Motor neuron (in vitro differentiated cells): ENCODE data around the gene FGF23. TPM values are rescaled to one million over a fixed set of nuclear protein-coding genes. Genes with fewer than 3 reads are reported as not detected.
A peak's percentile ranks its signal among the peaks of the same experiment; 100 is the strongest.

Experiments
- ATAC-seq, 8 experiments: fragments of 200-7000 bp; cut with Tn5 transposase; replicated peaks in 6 of 8; 2 replicates each; pipeline ENCODE4 v1.8.0; 2021; ENCODE audit warnings: mild to moderate bottlenecking in 8 of 8, moderate library complexity in 8 of 8
- H3K27ac ChIP-seq, 2 donors: fragments of 250-450 bp; sonication (Bioruptor Pico); 2 replicates each; pipeline ENCODE4 v1.9.0; 2021; ENCODE audit warnings: antibody characterized with exemption in 2 of 2, mild to moderate bottlenecking in 2 of 2, moderate library complexity in 1 of 2
- H3K4me1 ChIP-seq, 2 donors: fragments of 250-450 bp; sonication (Bioruptor Pico); replicated peaks in 1 of 2; 2 replicates each; pipeline ENCODE4 v1.6.1; 2021; ENCODE audit warnings: antibody characterized with exemption in 2 of 2, mild to moderate bottlenecking in 2 of 2, moderate library complexity in 1 of 2
- H3K4me3 ChIP-seq, 5 donors: fragments of 250-450 bp; sonication (Bioruptor Pico); 2 replicates each; pipeline ENCODE4 v1.9.0; 2021; ENCODE audit warnings: antibody characterized with exemption in 5 of 5, mild to moderate bottlenecking in 5 of 5, moderate library complexity in 4 of 5
- WGBS, 10 experiments: fragments of 450-650 bp; shearing (Covaris generic); methylation state at CpG; one replicate each; pipeline ENCODE4 v1.0.0; 2022; 5-methylcytosine and 5-hydroxymethylcytosine counted together
- in situ Hi-C, 9 experiments: fragments of 400-800 bp; cut with MboI; loops; one replicate each; pipeline ENCODE4 v1.15.0; 2021; ENCODE audit warnings: low sequenced_read_pairs in 9 of 9, low pct_unique_long_range_greater_than_20kb in 2 of 9; ENCODE audit not compliant: unreplicated experiment in 9 of 9
- total RNA-seq, 8 experiments: library from RNA; unstranded; fragments of 300-600 nt; gene quantifications; 2 replicates each; pipeline versions ENCODE4 v1.2.3 to v1.2.4, GENCODE V29; 2022

The FGF23 gene
- 10 to 100 TPM in 1 of 8 experiments, 1 to 10 TPM in 2, under 1 TPM in 5; 0.05 to 19.5 (median 0.34) TPM for total RNA-seq

DNA sequence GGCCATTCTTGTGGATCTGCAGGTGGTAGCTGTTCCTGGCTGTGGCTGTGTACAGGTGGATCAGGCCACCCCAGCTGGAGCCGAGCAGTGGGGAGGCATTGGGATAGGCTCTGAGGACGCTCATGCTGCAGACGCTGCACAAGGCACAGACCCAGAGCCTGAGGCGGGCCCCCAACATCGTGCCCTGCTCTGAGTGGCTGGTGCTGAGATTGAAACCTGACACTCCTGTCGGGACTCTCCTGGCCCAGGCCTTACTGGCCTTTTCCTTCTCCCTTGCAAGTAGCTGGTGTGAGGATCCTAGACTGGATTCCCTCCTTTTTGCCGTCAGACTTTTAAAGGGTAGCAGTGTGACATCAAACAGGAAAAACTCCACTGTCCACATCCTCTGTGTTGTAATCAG is at the start of gene FGF23:
Gene FGF23 (minus strand): TSS at position 308 of the 400 bp plus-strand sequence. CDS start 130 bp downstream, at position 178.
- 0 to 83% (median 38%) methylated on average over 1 to 4 of the region's 7 CpGs; no CpG with 5 or more reads in 4 of the 10 experiments for WGBS, 10 experiments
- in situ Hi-C loops, result no loop called here
- Histone ChIP-seq H3K4me1 (no peaks in the 10 kb centered on the region), H3K27ac (no peak within 1 kb of the TSS), H3K4me3 (no peak within 1 kb of the TSS)
- peak in 4 of 8 experiments; percentile 49 to 100 (median 98) for ATAC-seq

DNA sequence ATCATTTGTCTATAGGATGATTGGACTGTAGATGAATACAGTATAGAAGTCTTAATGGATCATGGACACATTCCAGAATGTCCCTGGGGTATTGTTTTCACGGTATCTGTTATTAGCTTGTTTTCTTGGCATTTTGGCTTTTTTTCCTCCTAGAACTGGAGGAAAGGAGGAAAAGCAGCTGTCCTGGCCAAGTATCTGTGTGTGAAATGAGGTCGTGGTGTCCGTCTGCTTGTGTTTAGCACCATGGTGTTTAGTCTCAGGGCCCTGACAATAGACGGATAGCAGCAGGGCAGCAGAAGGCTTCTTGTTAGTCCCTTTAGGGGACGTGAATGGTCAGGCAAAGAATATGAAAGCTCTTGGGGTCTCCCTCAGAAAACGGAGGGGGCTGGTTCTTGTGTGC is 44.9 kb upstream of the FGF23 start:
- peaks cover 0 to 6% of the 10 kb centered on the region in 2 donors for H3K4me1 ChIP-seq
- WGBS, 10 experiments, result 7 to 95% (median 39%) methylated on average over 1 to 6 of the region's 6 CpGs; no CpG with 5 or more reads in 2 of the 10 experiments
- no peak overlapping the region for H3K4me3 ChIP-seq
- ATAC-seq, result no peak
- in situ Hi-C loops, result no loop called here
- H3K27ac ChIP-seq, result no peak overlapping the region

DNA sequence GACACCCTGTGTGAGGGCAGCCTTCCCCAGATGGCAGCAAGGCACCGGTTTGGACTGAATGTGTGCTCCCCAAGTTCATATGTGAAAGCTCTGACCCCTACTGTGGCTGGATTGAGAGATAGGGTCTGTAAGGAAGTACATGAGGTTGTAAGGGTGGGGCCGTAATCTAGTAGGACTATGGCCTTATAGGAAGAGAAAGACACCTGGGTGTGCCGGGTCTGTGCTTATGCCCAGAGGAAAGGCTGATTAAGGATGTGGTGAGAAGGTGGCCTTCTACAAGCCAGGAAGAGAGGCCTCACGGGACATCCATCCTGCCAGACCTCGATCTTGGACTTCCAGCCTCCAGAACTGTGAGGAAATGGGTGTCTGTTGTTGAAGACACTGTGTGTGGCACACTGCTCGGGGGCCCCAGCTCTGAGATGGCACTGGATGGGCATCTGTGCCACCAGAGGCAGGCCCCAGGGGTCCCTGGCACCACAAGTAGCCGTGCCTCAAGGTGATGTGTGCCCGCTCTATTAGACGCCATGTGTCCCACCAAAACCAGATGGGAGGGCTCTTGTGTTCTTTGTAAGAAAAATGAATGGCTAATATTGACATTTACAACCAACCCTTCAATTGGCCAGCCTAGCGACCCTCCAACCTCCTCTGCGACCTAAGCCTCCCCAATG is 44.1 kb upstream of the FGF23 start:
- H3K27ac ChIP-seq, result no peak overlapping the region
- in situ Hi-C loops, result no loop called here
- no peak for ATAC-seq
- peaks cover 0 to 6% of the 10 kb centered on the region in 2 donors for H3K4me1 ChIP-seq
- H3K4me3 ChIP-seq, result no peak overlapping the region
- 50 to 100% (median 93%) methylated on average over 1 to 7 of the region's 11 CpGs; no CpG with 5 or more reads in 2 of the 10 experiments for WGBS, 10 experiments

DNA sequence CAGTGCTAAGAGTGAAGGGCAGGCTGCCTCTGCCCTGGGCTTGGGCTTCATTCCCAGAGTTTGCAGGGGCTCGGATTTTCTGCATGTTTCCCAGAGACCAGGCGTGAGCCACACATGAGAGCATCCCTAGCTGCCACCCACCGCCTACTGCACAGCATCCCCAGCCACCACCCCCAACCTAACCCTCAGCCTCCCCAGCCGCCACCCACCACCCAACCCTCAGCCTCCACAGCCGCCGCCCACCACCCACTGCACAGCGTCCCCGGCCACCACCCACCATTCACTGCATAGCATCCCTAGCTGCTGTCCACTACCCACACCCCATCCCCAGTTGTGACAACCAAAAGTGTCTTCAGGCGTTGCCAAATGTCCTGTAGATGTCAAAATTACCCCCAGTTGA is 43.5 kb upstream of the FGF23 start:
- peaks cover 0 to 6% of the 10 kb centered on the region in 2 donors for H3K4me1 ChIP-seq
- no peak overlapping the region for H3K4me3 ChIP-seq
- 40 to 100% (median 93%) methylated on average over 1 to 3 of the region's 9 CpGs; no CpG with 5 or more reads in 7 of the 10 experiments for WGBS, 10 experiments
- in situ Hi-C loops, result no loop called here
- H3K27ac ChIP-seq, result no peak overlapping the region
- ATAC-seq, result no peak

DNA sequence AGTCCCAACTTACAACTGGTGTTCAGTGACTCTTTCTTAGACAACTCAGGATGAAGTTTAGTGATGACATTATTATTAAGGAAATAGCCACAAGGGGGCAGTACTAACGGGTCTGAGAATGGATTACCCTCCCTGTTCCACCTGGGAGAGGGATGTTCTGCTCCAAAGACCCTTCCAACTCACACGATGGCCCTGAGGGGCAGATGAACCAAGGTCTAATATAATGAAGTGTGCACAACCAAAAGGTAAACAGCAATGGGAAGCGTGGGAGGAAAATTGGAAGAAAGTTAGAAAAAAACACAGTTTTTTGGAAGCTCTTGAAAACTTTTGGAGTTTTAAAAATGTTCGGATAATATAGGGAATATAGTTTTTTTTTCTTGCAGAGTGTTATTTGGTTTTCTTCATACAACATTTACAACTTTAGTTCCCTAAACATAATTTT is 42.1 kb upstream of the FGF23 start:
- WGBS, 10 experiments, result 21 to 80% (median 42%) methylated on average over 1 to 4 of the region's 4 CpGs; no CpG with 5 or more reads in 1 of the 10 experiments
- in situ Hi-C loops, result no loop called here
- ATAC-seq, result peak in 3 of 8 experiments; percentile 46 to 72 (median 60)

DNA sequence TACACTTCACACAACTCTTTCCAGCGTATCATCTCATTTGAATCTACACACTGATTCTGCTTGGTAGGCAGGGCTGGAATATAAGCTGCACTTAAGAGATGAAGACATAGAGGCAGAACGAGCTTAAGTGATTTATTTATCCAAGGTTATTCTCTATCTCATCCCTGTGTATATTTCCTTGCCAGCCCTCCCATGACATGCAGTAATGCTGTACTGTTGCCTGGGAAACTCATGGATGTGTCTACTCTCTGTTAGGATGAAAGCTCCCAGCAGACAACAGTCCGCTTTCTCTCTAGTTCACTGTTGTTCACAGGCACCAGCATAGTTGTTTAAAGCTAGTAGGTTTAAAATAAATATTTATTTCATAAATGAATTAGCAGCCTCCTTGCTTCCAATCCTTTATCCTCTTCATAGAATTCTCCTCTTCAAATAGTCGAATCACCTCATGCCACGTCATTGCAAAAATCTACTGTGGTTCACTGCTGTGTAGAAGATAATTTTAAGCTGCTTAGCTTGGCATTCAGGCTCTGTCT is 40.7 kb upstream of the FGF23 start:
- H3K4me3 ChIP-seq, result no peak overlapping the region
- 60 to 84% (median 79%) methylated on average over 2 to 5 of the region's 5 CpGs; no CpG with 5 or more reads in 2 of the 10 experiments for WGBS, 10 experiments
- H3K27ac ChIP-seq, result no peak overlapping the region
- H3K4me1 ChIP-seq, result peaks cover 5 to 11% of the 10 kb centered on the region in 2 donors
- in situ Hi-C loops, result no loop called here
- ATAC-seq, result peak in 5 of 8 experiments; percentile 51 to 75 (median 62)

More for the DNA sequence above, 42.1 kb upstream of the FGF23 start:
- no peak overlapping the region for H3K4me3 ChIP-seq
- no peak overlapping the region for H3K27ac ChIP-seq
- H3K4me1 ChIP-seq, result peaks cover 0 to 6% of the 10 kb centered on the region in 2 donors

DNA sequence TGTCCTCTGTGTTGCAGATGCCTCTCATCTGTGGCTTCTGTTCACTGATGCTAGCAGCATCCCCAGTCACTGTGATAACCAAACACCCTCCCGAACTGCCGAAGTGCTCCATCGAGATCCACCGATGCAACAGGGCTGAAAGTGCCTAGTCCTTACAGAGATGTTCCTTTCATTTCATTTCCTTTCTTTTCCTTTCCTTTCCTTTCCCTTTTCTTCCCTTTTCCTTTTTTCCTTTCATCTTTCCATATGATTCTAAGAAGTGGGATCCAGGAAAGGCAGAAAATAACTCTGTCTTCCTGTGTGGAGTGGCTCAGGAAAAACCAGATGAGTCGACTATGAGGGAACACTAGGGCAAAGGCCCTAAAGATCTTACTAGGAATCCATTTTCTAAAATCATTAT is 39.4 kb upstream of the FGF23 start:
- in situ Hi-C loops, result no loop called here
- Histone ChIP-seq H3K4me1 (peaks cover 9 to 17% of the 10 kb centered on the region in 2 donors), H3K27ac (no peak overlapping the region), H3K4me3 (no peak overlapping the region)
- WGBS, 10 experiments, result 34 to 100% (median 74%) methylated on average over 2 to 5 of the region's 5 CpGs
- ATAC-seq, result no peak

DNA sequence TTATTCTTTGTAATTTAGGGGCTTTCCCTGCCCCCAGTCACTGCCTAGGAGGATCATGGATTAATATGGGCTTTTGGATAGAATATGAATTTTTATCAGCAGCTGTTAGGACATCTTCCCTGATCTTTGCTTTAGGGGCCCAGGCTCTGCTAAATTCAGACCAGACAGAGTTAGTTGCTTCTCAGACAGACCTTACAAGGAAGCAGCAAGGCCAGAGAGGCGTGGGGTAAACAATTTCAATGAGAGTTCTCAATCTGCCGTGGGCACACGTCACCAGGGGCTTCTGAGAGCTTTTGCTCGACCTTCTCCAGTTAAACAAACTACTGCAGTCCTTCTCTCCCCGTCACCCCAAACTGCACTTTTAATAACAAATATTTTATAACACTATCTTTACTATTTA is 38.4 kb upstream of the FGF23 start:
- no peak overlapping the region for H3K27ac ChIP-seq
- WGBS, 10 experiments, result 39 to 100% (median 53%) methylated on average over 1 to 4 of the region's 5 CpGs; no CpG with 5 or more reads in 2 of the 10 experiments
- ATAC-seq, result no peak
- in situ Hi-C loops, result no loop called here
- H3K4me1 ChIP-seq, result peaks cover 9 to 17% of the 10 kb centered on the region in 2 donors
- H3K4me3 ChIP-seq, result no peak overlapping the region

DNA sequence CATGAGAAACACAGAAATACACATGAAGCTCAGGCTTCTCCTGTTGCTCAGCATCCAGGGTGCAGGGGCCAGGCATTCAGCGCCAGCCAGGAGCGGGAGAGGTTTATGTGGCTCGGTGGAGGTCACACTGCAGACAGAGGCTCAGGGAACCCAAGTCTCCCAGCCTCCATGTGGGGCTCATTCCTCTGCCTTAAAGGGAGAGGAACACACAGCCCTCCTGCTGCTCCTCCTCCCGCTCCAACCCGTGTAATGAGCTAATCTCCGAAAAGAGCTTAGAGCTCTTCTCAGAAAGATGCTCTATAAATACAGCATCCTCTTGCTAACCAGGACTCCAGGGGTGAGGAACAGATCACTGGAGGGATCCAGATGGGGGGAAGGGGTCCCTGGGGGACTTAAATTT is 37.9 kb upstream of the FGF23 start:
- ATAC-seq, result peak in 3 of 8 experiments; percentile 11 to 64 (median 19)
- no peak overlapping the region for H3K27ac ChIP-seq
- WGBS, 10 experiments, result 20 to 100% (median 75%) methylated on average over 1 of the region's 6 CpGs; no CpG with 5 or more reads in 7 of the 10 experiments
- no peak overlapping the region for H3K4me3 ChIP-seq
- H3K4me1 ChIP-seq, result peaks cover 9 to 17% of the 10 kb centered on the region in 2 donors
- in situ Hi-C loops, result no loop called here

DNA sequence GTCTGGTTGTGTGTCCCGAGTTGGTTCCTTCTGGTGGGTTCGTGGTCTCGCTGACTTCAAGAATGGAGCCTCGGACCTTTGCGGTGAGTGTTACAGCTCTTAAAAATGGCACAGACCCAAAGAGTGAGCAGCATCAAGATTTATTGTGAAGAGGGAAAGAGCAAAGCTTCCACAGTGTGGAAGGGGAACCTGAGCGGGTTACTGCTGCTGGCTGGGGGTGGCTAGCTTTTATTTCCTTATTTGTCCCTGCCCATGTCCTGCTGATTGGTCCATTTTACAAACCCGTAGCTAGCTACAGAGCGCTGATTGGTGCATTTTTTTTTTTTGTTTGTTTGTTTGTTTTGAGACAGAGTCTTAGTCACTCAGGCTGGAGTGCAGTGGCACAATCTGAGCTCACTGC is 36.8 kb upstream of the FGF23 start:
- no peak for ATAC-seq
- peaks cover 9 to 17% of the 10 kb centered on the region in 2 donors for H3K4me1 ChIP-seq
- H3K4me3 ChIP-seq, result no peak overlapping the region
- in situ Hi-C loops, result no loop called here
- 35 to 93% (median 79%) methylated on average over 2 to 8 of the region's 8 CpGs; no CpG with 5 or more reads in 4 of the 10 experiments for WGBS, 10 experiments
- H3K27ac ChIP-seq, result no peak overlapping the region

DNA sequence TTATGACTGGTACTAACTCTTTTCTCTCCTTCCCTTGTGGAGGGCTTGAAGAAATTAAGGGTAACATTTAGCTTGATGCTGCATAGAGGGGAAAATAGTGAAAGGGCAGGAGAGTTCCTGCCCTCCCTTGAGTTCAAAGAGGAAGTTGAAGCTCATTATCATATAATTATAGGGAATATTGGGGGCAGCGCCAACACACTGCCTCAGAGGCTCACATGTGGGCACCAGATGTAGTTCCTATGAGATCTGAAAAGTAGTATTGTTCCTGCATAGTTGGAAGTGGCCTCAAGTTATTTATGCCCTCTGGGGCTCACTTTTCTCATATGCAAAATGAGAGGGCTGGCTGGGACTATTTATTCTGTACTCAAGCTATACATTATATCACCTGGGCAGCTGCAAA is 33.0 kb upstream of the FGF23 start:
- Histone ChIP-seq H3K4me1 (peaks cover 9 to 11% of the 10 kb centered on the region in 2 donors), H3K27ac (no peak overlapping the region), H3K4me3 (no peak overlapping the region)
- ATAC-seq, result peak in 3 of 8 experiments; percentile 54 to 82 (median 58)
- in situ Hi-C loops, result no loop called here
- WGBS, 10 experiments, result 0 to 100% (median 88%) methylated on average over 1 of the region's 1 CpG; no CpG with 5 or more reads in 3 of the 10 experiments

DNA sequence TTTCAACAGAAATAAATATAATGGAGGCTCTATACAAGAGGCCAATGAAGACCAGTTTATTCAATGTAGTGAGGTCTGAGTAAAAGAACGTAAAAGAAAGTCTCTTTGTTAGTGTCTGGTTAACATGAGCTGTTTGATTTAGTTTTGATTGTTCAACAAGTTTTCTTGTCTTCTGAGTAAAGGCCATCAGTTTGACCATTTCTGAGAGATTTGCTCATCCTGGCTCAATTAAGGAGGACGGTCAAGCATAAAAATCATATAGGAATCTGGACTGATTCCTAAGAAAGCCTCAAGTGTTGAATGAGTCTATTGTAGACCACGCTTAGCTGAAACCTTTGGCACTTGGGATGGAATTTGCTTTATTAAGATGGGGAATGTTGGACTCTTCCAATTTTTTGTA is 32.5 kb upstream of the FGF23 start:
- H3K4me1 ChIP-seq, result peaks cover 9 to 11% of the 10 kb centered on the region in 2 donors
- 0 to 100% (median 83%) methylated on average over 1 to 3 of the region's 3 CpGs; no CpG with 5 or more reads in 1 of the 10 experiments for WGBS, 10 experiments
- no peak overlapping the region for H3K27ac ChIP-seq
- in situ Hi-C loops, result no loop called here
- no peak for ATAC-seq
- H3K4me3 ChIP-seq, result no peak overlapping the region

DNA sequence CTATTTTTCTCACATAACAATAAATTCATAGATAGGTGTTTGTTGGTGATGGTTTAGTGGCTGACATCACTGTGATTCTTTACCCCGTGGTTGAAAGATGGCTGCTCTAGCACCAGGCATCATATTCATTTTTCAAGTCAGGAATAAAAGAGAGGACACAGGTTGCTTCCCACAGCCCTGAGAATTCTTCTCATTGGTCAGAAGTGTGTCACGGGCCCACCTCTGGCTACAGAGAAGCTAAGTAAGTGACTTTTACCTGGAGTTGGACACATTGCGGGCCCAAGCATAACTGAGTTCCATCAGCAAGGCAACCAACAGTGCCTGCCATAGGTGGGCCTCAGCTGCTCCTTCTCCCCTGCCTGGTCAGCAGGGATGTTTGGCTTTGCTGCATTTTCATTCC is 27.6 kb upstream of the FGF23 start:
- 89 to 100% (median 90%) methylated on average over 1 to 3 of the region's 3 CpGs; no CpG with 5 or more reads in 7 of the 10 experiments for WGBS, 10 experiments
- no peaks in the 10 kb centered on the region for H3K4me1 ChIP-seq
- in situ Hi-C loops, result no loop called here
- H3K4me3 ChIP-seq, result no peak overlapping the region
- ATAC-seq, result no peak
- H3K27ac ChIP-seq, result no peak overlapping the region
